Measurements from ENCODE around the gene TBC1D1.

The TBC1D1 gene

GRCh38 chr4:38149472-38149996, 258.6 kb downstream of the TBC1D1 start:
- no peak for DNase-seq (ENCODE audit: low read depth)

GRCh38 chr4:38149997-38150671, 259.2 kb downstream of the TBC1D1 start:
- no peak for DNase-seq (ENCODE audit: low read depth)

GRCh38 chr4:38150766-38151165, 259.9 kb downstream of the TBC1D1 start:
- no peak for DNase-seq (ENCODE audit: low read depth)

- DNase-seq (ENCODE audit: low read depth), result no peak
Observed at GRCh38 chr4:38151873-38152272, 261.0 kb downstream of the TBC1D1 start.

- DNase-seq (ENCODE audit: low read depth), result no peak
Observed at GRCh38 chr4:38152305-38152704, 261.4 kb downstream of the TBC1D1 start.

GRCh38 chr4:38152721-38153386, 262.0 kb downstream of the TBC1D1 start:
- DNase-seq (ENCODE audit: low read depth), result no peak

- no peak for DNase-seq (ENCODE audit: low read depth)
Observed at GRCh38 chr4:38153387-38153760, 262.5 kb downstream of the TBC1D1 start.

GRCh38 chr4:38154252-38154651, 263.4 kb downstream of the TBC1D1 start:
- no peak for DNase-seq (ENCODE audit: low read depth)

GRCh38 chr4:38154681-38155588, 264.1 kb downstream of the TBC1D1 start:
- DNase-seq (ENCODE audit: low read depth), result no peak

- no peak for DNase-seq (ENCODE audit: low read depth)
Observed at GRCh38 chr4:38155589-38156294, 264.9 kb downstream of the TBC1D1 start.

- DNase-seq (ENCODE audit: low read depth), result no peak
Observed at GRCh38 chr4:38157592-38157991, 266.7 kb downstream of the TBC1D1 start.

- no peak for DNase-seq (ENCODE audit: low read depth)
Observed at GRCh38 chr4:38160487-38161207, 269.8 kb downstream of the TBC1D1 start.

- no peak for DNase-seq (ENCODE audit: low read depth)
Observed at GRCh38 chr4:38161208-38162113, 270.6 kb downstream of the TBC1D1 start.

GRCh38 chr4:38162240-38162784, 271.4 kb downstream of the TBC1D1 start:
- no peak for DNase-seq (ENCODE audit: low read depth)

GRCh38 chr4:38163216-38164006, 272.5 kb downstream of the TBC1D1 start:
- DNase-seq (ENCODE audit: low read depth), result no peak

- DNase-seq (ENCODE audit: low read depth), result no peak
Observed at GRCh38 chr4:38164346-38164745, 273.5 kb downstream of the TBC1D1 start.

- no peak for DNase-seq (ENCODE audit: low read depth)
Observed at GRCh38 chr4:38166082-38166481, 275.2 kb downstream of the TBC1D1 start.

GRCh38 chr4:38166768-38167167, 275.9 kb downstream of the TBC1D1 start:
- DNase-seq (ENCODE audit: low read depth), result no peak

- no peak for DNase-seq (ENCODE audit: low read depth)
Observed at GRCh38 chr4:38167973-38168372, 277.1 kb downstream of the TBC1D1 start.
